Esophagus squamous epithelium (tissue), 5 donors: ENCODE measurements around the gene ELOVL6. TPM values are rescaled to one million over a fixed set of nuclear protein-coding genes. Genes with fewer than 3 reads are reported as not detected.

ENCODE experiments used
- DNase-seq: peaks from one replicate; lab custom pipeline; 2025; lab: John Stamatoyannopoulos, UW
- H3K27ac ChIP-seq, 4 donors: fragments of 200-600 bp; sonication (generic); one replicate each; pipeline ENCODE4 v1.5.1; 2016 to 2019; ENCODE audit warnings: mild to moderate bottlenecking in 1 of 4
- H3K27me3 ChIP-seq, 4 donors: fragments of 200-600 bp; sonication (generic); 1 replicate in 3 of 4; 2 replicates in 1 of 4; pipeline versions ENCODE4 v1.5.1 to v1.6.0; 2017 to 2021; ENCODE audit warnings: antibody characterized with exemption in 1 of 4
- H3K36me3 ChIP-seq, 3 donors: fragments of 200-600 bp; sonication (generic); one replicate each; pipeline ENCODE4 v1.5.1; 2016 to 2019
- H3K4me1 ChIP-seq, 3 donors: fragments of 200-600 bp; sonication (generic); one replicate each; pipeline ENCODE4 v1.5.1; 2017 to 2019
- H3K4me3 ChIP-seq, 4 donors: fragments of 200-600 bp; sonication (generic); 1 replicate in 3 of 4; 2 replicates in 1 of 4; pipeline ENCODE4 v1.5.1; 2016 to 2019; ENCODE audit warnings: mild to moderate bottlenecking in 2 of 4, moderate library complexity in 1 of 4
- H3K9me3 ChIP-seq, 3 donors: fragments of 200-600 bp; sonication (generic); one replicate each; pipeline ENCODE4 v1.5.1; 2016 to 2019
- POLR2A ChIP-seq, 4 donors: fragments of 450-650 bp; IDR thresholded peaks; one replicate each; pipeline ENCODE4 v1.6.1; 2017; ENCODE audit warnings: antibody characterized with exemption in 4 of 4, mild to moderate bottlenecking in 4 of 4, moderate library complexity in 3 of 4
- WGBS, 2 donors: methylation state at CpG; one replicate each; pipeline ENCODE4 v1.1.5; 2018; 5-methylcytosine and 5-hydroxymethylcytosine counted together
- intact Hi-C: fragments of 100-400 bp; cut with DNase I; formaldehyde crosslinking; loops from one replicate; pipeline ENCODE4 v1.15.0; 2022
- total RNA-seq, 4 donors: library from RNA; depleted of rRNA; stranded (reverse); fragments of >200 nt; gene quantifications; one replicate each; pipeline ENCODE4 v1.1.0, GENCODE V29; 2016
- TF ChIP-seq, protein P1 (sequence below), 6 experiments: fragments of 450-650 bp in 4 of 6; fragments of 200-600 bp in 2 of 6; sonication (generic) in 2 of 6; IDR thresholded peaks; one replicate each; pipeline ENCODE4 v1.5.1; 2016 to 2019; ENCODE audit warnings: antibody characterized with exemption in 6 of 6, mild to moderate bottlenecking in 4 of 6, moderate library complexity in 4 of 6
- donor health status: DM: yes; HTN: yes; CAD: no.

Gene ELOVL6
- total RNA-seq, 4 donors from 2014 or later, result 13.0 to 39.5 (median 19.4) TPM

DNA sequence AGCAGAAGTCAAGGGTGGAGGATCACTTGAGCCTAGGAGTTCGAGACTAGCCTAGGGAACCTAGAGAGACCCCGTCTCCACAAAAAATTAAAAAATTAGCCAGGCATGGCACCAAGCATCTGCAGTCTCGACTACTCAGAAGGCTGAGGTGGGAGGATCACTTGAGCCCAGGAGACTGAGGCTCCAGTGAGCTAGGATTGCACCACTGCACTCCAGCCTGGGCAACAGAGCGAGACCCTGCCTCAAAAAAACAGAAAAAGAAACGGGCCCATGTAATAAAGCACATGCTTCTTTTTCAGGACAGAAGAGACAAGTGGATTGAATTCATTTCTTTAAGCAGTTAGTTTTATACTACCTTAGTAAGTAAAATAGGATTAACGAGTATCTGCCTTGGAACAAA lies 42.0 kb downstream of the ELOVL6 start:
- no peak for DNase-seq
- Histone ChIP-seq H3K27ac (no peak overlapping the region), H3K4me3 (no peak overlapping the region), H3K36me3 (no peaks in the 10 kb centered on the region), H3K4me1 (peaks cover 0 to 24% (median 0%) of the 10 kb centered on the region in 3 donors), H3K9me3 (no peaks in the 10 kb centered on the region), H3K27me3 (no peaks in the 10 kb centered on the region)
- no peak for TF ChIP-seq POLR2A (IDR thresholded peaks at IDR 0.05)
- TF ChIP-seq, protein P1, sequence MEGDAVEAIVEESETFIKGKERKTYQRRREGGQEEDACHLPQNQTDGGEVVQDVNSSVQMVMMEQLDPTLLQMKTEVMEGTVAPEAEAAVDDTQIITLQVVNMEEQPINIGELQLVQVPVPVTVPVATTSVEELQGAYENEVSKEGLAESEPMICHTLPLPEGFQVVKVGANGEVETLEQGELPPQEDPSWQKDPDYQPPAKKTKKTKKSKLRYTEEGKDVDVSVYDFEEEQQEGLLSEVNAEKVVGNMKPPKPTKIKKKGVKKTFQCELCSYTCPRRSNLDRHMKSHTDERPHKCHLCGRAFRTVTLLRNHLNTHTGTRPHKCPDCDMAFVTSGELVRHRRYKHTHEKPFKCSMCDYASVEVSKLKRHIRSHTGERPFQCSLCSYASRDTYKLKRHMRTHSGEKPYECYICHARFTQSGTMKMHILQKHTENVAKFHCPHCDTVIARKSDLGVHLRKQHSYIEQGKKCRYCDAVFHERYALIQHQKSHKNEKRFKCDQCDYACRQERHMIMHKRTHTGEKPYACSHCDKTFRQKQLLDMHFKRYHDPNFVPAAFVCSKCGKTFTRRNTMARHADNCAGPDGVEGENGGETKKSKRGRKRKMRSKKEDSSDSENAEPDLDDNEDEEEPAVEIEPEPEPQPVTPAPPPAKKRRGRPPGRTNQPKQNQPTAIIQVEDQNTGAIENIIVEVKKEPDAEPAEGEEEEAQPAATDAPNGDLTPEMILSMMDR (IDR thresholded peaks at IDR 0.05), result no peak
- 81 to 87% methylated on average over 6 of the region's 6 CpGs for WGBS, 2 donors
- intact Hi-C loops, result no loop called here

DNA sequence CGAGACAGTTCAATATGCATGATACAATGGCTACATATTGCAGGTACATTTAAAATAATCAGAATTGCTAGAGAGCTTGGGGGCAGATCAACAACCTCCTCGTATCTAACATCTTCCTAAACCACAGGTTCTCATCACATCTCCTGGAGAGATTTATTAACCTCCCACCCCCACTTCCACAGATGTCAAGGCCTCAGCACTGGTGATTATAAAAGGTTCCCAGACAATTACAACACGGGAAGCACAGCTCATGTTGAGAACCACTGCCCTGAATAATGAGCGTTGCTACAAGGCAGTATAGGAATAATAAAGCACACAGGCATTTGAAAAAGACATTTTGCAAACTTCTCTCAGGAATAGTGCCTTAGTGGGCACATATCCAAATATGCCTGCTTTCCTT lies 42.8 kb downstream of the ELOVL6 start:
- no peak for DNase-seq
- WGBS, 2 donors, result 70 to 81% methylated on average over 4 of the region's 4 CpGs
- intact Hi-C loops, result no loop called here
- Histone ChIP-seq H3K4me3 (no peak overlapping the region), H3K4me1 (peaks cover 0 to 24% (median 0%) of the 10 kb centered on the region in 3 donors), H3K9me3 (no peaks in the 10 kb centered on the region), H3K27me3 (no peaks in the 10 kb centered on the region), H3K27ac (no peak overlapping the region), H3K36me3 (no peaks in the 10 kb centered on the region)
- TF ChIP-seq POLR2A (IDR thresholded peaks at IDR 0.05), result no peak
- TF ChIP-seq, protein P1 (IDR thresholded peaks at IDR 0.05), result no peak

DNA sequence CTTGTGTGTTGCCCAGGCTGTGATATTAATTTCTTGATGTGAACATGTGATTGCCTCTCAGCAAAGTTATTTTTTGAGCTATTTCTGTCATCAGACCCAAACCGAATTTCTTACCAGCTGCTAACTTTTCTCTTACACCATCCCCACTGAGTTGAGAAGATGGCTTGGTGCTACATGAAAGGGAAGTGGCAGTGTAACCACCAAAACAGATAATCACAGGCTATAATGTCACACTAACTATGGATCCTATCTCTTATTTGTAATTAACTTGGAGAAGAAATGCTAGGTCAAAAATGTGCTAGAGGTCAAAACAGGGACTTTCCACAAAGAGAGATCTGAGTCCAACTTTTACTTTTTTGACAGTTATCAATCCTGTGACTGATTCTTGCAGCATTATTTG lies 43.8 kb downstream of the ELOVL6 start:
- 81 to 85% methylated on average over 1 of the region's 1 CpG for WGBS, 2 donors
- Histone ChIP-seq H3K4me1 (peaks cover 0 to 23% (median 0%) of the 10 kb centered on the region in 3 donors), H3K4me3 (no peak overlapping the region), H3K9me3 (no peaks in the 10 kb centered on the region), H3K27ac (no peak overlapping the region), H3K27me3 (no peaks in the 10 kb centered on the region), H3K36me3 (peaks cover 0 to 6% (median 0%) of the 10 kb centered on the region in 3 donors)
- DNase-seq, result no peak
- intact Hi-C loops, result no loop called here
- TF ChIP-seq, protein P1 (IDR thresholded peaks at IDR 0.05), result no peak
- TF ChIP-seq POLR2A (IDR thresholded peaks at IDR 0.05), result no peak

DNA sequence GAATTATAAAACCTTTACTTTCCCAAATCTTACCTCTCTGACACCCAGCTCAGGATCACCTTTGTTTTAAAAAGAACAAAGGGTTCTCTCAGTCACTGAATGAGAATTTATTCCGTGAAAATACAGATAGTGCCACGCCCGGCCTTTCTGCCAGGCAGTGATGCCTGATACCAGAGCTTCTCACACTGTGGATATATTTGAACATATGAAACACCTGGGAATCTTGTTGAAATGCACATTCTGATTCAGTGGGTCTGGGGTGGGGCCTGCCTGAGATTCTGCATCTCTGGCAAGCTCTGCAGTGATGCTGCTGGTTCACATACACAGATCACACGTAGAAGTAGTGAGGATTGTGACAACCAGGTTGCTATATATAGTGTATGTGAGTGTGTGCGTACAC lies 46.0 kb downstream of the ELOVL6 start:
- TF ChIP-seq, protein P1 (IDR thresholded peaks at IDR 0.05), result no peak
- TF ChIP-seq POLR2A (IDR thresholded peaks at IDR 0.05), result no peak
- DNase-seq, result no peak
- Histone ChIP-seq H3K9me3 (no peaks in the 10 kb centered on the region), H3K27ac (no peak overlapping the region), H3K4me3 (no peak overlapping the region), H3K4me1 (peaks cover 0 to 3% (median 0%) of the 10 kb centered on the region in 3 donors), H3K27me3 (no peaks in the 10 kb centered on the region), H3K36me3 (peaks cover 0 to 9% (median 0%) of the 10 kb centered on the region in 3 donors)
- intact Hi-C loops, result no loop called here
- 78 to 87% methylated on average over 5 of the region's 5 CpGs for WGBS, 2 donors

DNA sequence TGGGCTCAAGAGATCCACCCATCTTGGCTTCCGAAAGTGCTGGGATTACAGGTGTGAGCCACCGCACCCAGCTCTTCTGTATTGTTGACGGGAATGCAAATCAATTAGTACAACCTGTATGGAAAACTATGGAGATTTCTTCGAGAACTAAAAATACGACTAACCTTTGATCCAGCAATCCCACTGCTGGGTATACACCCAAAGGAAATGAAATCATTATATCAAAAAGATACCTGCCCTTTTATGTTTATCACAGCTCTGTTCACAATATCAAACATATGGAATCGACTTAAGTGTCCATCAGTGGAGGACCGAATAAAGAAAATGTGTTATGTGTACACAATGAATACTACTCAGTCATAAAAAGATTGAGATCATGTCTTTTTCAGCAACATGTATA lies 49.3 kb downstream of the ELOVL6 start:
- no peaks in the 10 kb centered on the region for H3K9me3 ChIP-seq
- no peak for DNase-seq
- TF ChIP-seq, protein P1 (IDR thresholded peaks at IDR 0.05), result no peak
- no peak for TF ChIP-seq POLR2A (IDR thresholded peaks at IDR 0.05)
- intact Hi-C loops, result no loop called here
- peaks cover 0 to 9% (median 0%) of the 10 kb centered on the region in 3 donors for H3K36me3 ChIP-seq
- H3K4me3 ChIP-seq, result no peak overlapping the region
- no peaks in the 10 kb centered on the region for H3K4me1 ChIP-seq
- H3K27ac ChIP-seq, result no peak overlapping the region
- no peaks in the 10 kb centered on the region for H3K27me3 ChIP-seq
- WGBS, 2 donors, result 90 to 94% methylated on average over 7 of the region's 7 CpGs
